ENCODE data around the gene LCA5. TPM values are rescaled to one million over a fixed set of nuclear protein-coding genes. Genes with fewer than 3 reads are reported as not detected.

Gene LCA5
- total RNA-seq, 1 experiment from 2014 or later = 10.9 TPM

GRCh38 chr6:79570129-79571029 lies 33.1 kb upstream of the LCA5 start:
- H3K4me3 ChIP-seq (ENCODE audit: low read depth, low read length) = peak overlapping the region; percentile 16; the same call in 1 of the 2 replicates

GRCh38 chr6:79568996-79569395 lies 31.8 kb upstream of the LCA5 start:
- H3K4me3 Mint-ChIP-seq (ENCODE audit: unreplicated experiment) = peak overlapping the region; percentile 46
- Histone ChIP-seq H3K27me3 (replicated peaks; ENCODE audit: control insufficient read depth, insufficient read depth, low read length) (no peaks in the 10 kb centered on the region), H3K4me1 (peaks cover 55% of the 10 kb centered on the region), H3K9me3 (no peaks in the 10 kb centered on the region), H3K4me3 (ENCODE audit: low read depth, low read length) (no peak overlapping the region), H3K36me3 (ENCODE audit: control insufficient read depth, insufficient read depth, low read length) (no peaks in the 10 kb centered on the region)
- peaks cover 31% of the 10 kb centered on the region for H3K4me1 Mint-ChIP-seq (ENCODE audit: low read depth, unreplicated experiment)
- H3K9me3 Mint-ChIP-seq (ENCODE audit: unreplicated experiment) = no peaks in the 10 kb centered on the region
- no peak for DNase-seq
- intact Hi-C loops (cut with micrococcal nuclease; ENCODE audit: unreplicated experiment) = no loop called here
- H3K27ac Mint-ChIP-seq (ENCODE audit: unreplicated experiment) = peak overlapping the region; percentile 88
- ChIA-PET CTCF (no interaction called here), POLR2A (interaction anchor here (0.6 to 0.8 kb wide), 2 partner anchors 24 to 62 kb away, joined by 3 to 4 read pairs; partner anchors contain the start of gene SH3BGRL2)
- H3K27me3 Mint-ChIP-seq (ENCODE audit: insufficient read depth, unreplicated experiment) = no peaks in the 10 kb centered on the region
- no peak for TF ChIP-seq CTCF (IDR thresholded peaks at IDR 0.05; ENCODE audit: insufficient read depth in 1 of 2, low read depth in 1 of 2, low read length in 1 of 2, severe bottlenecking in 1 of 2, unreplicated experiment in 1 of 2)
- H3K36me3 Mint-ChIP-seq (ENCODE audit: insufficient read depth, unreplicated experiment) = peaks cover 6% of the 10 kb centered on the region
- no TSS peak for BruUV-seq (replicated peaks)

More at GRCh38 chr6:79570129-79571029, 33.1 kb upstream of the LCA5 start:
- Mint-ChIP-seq H3K4me1 (ENCODE audit: low read depth, unreplicated experiment) (peaks cover 42% of the 10 kb centered on the region), H3K36me3 (ENCODE audit: insufficient read depth, unreplicated experiment) (peaks cover 6% of the 10 kb centered on the region), H3K27ac (ENCODE audit: unreplicated experiment) (peak overlapping the region; percentile 88), H3K4me3 (ENCODE audit: unreplicated experiment) (peak overlapping the region; percentile 46), H3K27me3 (ENCODE audit: insufficient read depth, unreplicated experiment) (no peaks in the 10 kb centered on the region), H3K9me3 (ENCODE audit: unreplicated experiment) (no peaks in the 10 kb centered on the region)
- peak; percentile 42 to 75 for TF ChIP-seq CTCF (IDR thresholded peaks at IDR 0.05; ENCODE audit: insufficient read depth in 1 of 2, low read depth in 1 of 2, low read length in 1 of 2, severe bottlenecking in 1 of 2, unreplicated experiment in 1 of 2)
- Histone ChIP-seq H3K4me1 (peaks cover 69% of the 10 kb centered on the region), H3K9me3 (no peaks in the 10 kb centered on the region), H3K27me3 (replicated peaks; ENCODE audit: control insufficient read depth, insufficient read depth, low read length) (no peaks in the 10 kb centered on the region), H3K36me3 (ENCODE audit: control insufficient read depth, insufficient read depth, low read length) (no peaks in the 10 kb centered on the region)
- DNase-seq = peak; percentile 93 to 94
- TSS peak; percentile 91 for BruUV-seq (replicated peaks)
- ChIA-PET POLR2A (interaction anchor here (0.5 to 0.8 kb wide), 2 partner anchors 61 to 430 kb away, joined by 3 read pairs; partner anchors contain the start of gene SH3BGRL2), CTCF (interaction anchor here (0.5 to 1.8 kb wide), 5 partner anchors 26 to 139 kb away, joined by 3 to 9 read pairs (median 4); no protein-coding TSS in a partner anchor)
- intact Hi-C loops (cut with micrococcal nuclease; ENCODE audit: unreplicated experiment) = loop anchor here (1.0 to 2.0 kb wide), 11 partner anchors 25 to 298 kb away; partner anchors contain the start of genes LCA5 and SH3BGRL2

GRCh38 chr6:79564636-79565035 lies 27.4 kb upstream of the LCA5 start:
- intact Hi-C loops (cut with micrococcal nuclease; ENCODE audit: unreplicated experiment) = no loop called here
- H3K27ac Mint-ChIP-seq (ENCODE audit: unreplicated experiment) = no peak overlapping the region
- no peak for TF ChIP-seq CTCF (IDR thresholded peaks at IDR 0.05; ENCODE audit: insufficient read depth in 1 of 2, low read depth in 1 of 2, low read length in 1 of 2, severe bottlenecking in 1 of 2, unreplicated experiment in 1 of 2)

More at GRCh38 chr6:79564636-79565035, 27.4 kb upstream of the LCA5 start:
- Histone ChIP-seq H3K9me3 (no peaks in the 10 kb centered on the region), H3K27me3 (replicated peaks; ENCODE audit: control insufficient read depth, insufficient read depth, low read length) (no peaks in the 10 kb centered on the region), H3K36me3 (ENCODE audit: control insufficient read depth, insufficient read depth, low read length) (no peaks in the 10 kb centered on the region), H3K4me1 (peaks cover 27% of the 10 kb centered on the region), H3K4me3 (ENCODE audit: low read depth, low read length) (no peak overlapping the region)
- no peak for DNase-seq
- Mint-ChIP-seq H3K9me3 (ENCODE audit: unreplicated experiment) (no peaks in the 10 kb centered on the region), H3K27me3 (ENCODE audit: insufficient read depth, unreplicated experiment) (no peaks in the 10 kb centered on the region), H3K4me1 (ENCODE audit: low read depth, unreplicated experiment) (peaks cover 25% of the 10 kb centered on the region), H3K36me3 (ENCODE audit: insufficient read depth, unreplicated experiment) (peaks cover 13% of the 10 kb centered on the region), H3K4me3 (ENCODE audit: unreplicated experiment) (no peak overlapping the region)
- no TSS peak for BruUV-seq (replicated peaks)
- ChIA-PET POLR2A (interaction anchor here (0.6 kb wide), 1 partner anchor 698 kb away, joined by 4 read pairs; no protein-coding TSS in a partner anchor), CTCF (no interaction called here)
